ENCODE results near the gene TMEM185B.
"Not testable (repeated sequence)": the region's sequence is repeated elsewhere in the genome, so short reads cannot be mapped to it uniquely, and the experiment has no call there.

DNA sequence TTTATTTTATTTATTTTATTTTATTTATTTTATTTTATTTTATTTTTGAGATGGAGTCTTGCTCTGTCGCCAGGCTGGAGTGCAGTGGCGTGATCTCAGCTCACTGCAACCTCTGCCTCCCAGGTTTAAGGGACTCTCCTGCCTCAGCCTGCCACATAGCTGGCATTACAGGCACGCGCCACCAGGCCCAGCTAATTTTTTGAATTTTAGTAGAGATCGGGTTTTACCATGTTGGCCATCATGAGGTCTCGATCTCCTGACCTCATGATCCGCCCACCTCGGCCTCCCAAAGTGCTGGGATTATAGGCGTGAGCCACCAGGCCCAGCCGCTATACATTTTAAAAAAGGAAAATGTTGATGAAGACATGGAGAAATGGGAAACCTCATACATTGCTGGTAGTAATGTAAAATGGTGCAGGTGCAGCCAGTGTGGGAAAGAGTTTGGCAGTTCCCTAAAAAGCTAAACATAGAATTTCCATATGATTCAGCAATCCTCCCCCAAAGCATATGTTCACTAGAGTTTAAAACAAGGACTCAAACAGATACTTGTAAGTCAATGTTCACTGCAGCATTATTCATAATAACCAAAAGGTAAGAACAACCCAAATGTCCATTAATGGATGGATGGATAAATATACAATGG, 23.3 kb downstream of the TMEM185B start:
- TF ChIP-seq EZH2 (IDR thresholded peaks at IDR 0.05; ENCODE audit: insufficient read depth, poor library complexity, severe bottlenecking); EZH2phosphoT487 (IDR thresholded peaks at IDR 0.05; ENCODE audit: insufficient read depth, low read depth): not testable (repeated sequence)

All from GM23248 (cell line).